SK-N-SH treated with all-trans-retinoic acid at 6 μM for 48 hours (cell line): ENCODE data around the gene LTF.

Experiments used
- ESRRG ChIP-seq: fragments of 250-450 bp; sonication (Bioruptor Pico); IDR thresholded peaks from 2 replicates; pipeline ENCODE4 v1.6.1; 2021; ENCODE audit warnings: mild to moderate bottlenecking
- PATZ1 ChIP-seq: fragments of 250-450 bp; sonication (Bioruptor Pico); IDR thresholded peaks from 2 replicates; pipeline ENCODE4 v1.8.0; 2020; ENCODE audit warnings: mild to moderate bottlenecking, moderate library complexity, borderline replicate concordance
- SNAI2 ChIP-seq: fragments of 250-450 bp; sonication (Bioruptor Pico); IDR thresholded peaks from 2 replicates; pipeline ENCODE4 v1.5.0; 2020; ENCODE audit warnings: mild to moderate bottlenecking, moderate library complexity

GRCh38 chr3:46481636-46482035, 16.9 kb upstream of the LTF start:
- TF ChIP-seq SNAI2 (CRISPR knock-in tag), result no peak
- no peak for TF ChIP-seq ESRRG (CRISPR knock-in tag)
- TF ChIP-seq PATZ1 (CRISPR knock-in tag), result no peak
